DND-41 (cell line): Measurements from ENCODE around the gene TXNDC16.

Source experiments
- ATAC-seq: fragments of 200-7000 bp; cut with Tn5 transposase; 3 replicates; pipeline ENCODE4 v1.9.1; 2021; ENCODE audit warnings: low read depth; ENCODE audit not compliant: insufficient read depth
- DNase-seq: peaks from one replicate; pipeline ENCODE4 v3.0.0-alpha.2; 2020
- H2AFZ ChIP-seq: 2 replicates; pipeline ENCODE4 v1.6.0; 2012; ENCODE audit warnings: low read depth, low read length
- H3K27ac ChIP-seq: 2 replicates; pipeline ENCODE4 v1.5.1; 2012; ENCODE audit warnings: low read length, inconsistent platforms
- H3K27me3 ChIP-seq: fragments of 200-600 bp; sonication (generic); 2 replicates; pipeline ENCODE4 v1.6.0; 2012; ENCODE audit warnings: low read length, mild to moderate bottlenecking, inconsistent platforms; ENCODE audit not compliant: insufficient read depth, poor library complexity
- H3K36me3 ChIP-seq: 2 replicates; pipeline ENCODE4 v1.5.1; 2012; ENCODE audit warnings: low read length, inconsistent platforms; ENCODE audit not compliant: insufficient read depth
- H3K4me1 ChIP-seq: 2 replicates; pipeline ENCODE4 v1.5.1; 2012; ENCODE audit warnings: mild to moderate bottlenecking, low read length; ENCODE audit not compliant: insufficient read depth
- H3K4me2 ChIP-seq: 2 replicates; pipeline ENCODE4 v1.6.0; 2012; ENCODE audit warnings: mild to moderate bottlenecking, moderate library complexity, low read length, inconsistent platforms; ENCODE audit not compliant: insufficient read depth
- H3K4me3 ChIP-seq, 2 experiments: fragments of 200-600 bp in 1 of 2; shearing (Covaris generic) in 1 of 2; 2 replicates each; pipeline ENCODE4 v1.5.1; 2012 to 2016; ENCODE audit warnings: inconsistent platforms in 2 of 2, low read length in 2 of 2, mild to moderate bottlenecking in 2 of 2, low read depth in 1 of 2, moderate library complexity in 1 of 2
- H3K79me2 ChIP-seq: 2 replicates; pipeline ENCODE4 v1.6.0; 2012; ENCODE audit warnings: low read length, inconsistent platforms; ENCODE audit not compliant: insufficient read depth
- H3K9ac ChIP-seq: 2 replicates; pipeline ENCODE4 v1.6.0; 2012; ENCODE audit warnings: low read depth, mild to moderate bottlenecking, inconsistent platforms, low read length, moderate library complexity
- H3K9me3 ChIP-seq: 2 replicates; pipeline ENCODE4 v1.5.1; 2012; ENCODE audit warnings: low read length, moderate library complexity, mild to moderate bottlenecking, inconsistent platforms; ENCODE audit not compliant: insufficient read depth, severe bottlenecking
- H4K20me1 ChIP-seq: 2 replicates; pipeline ENCODE4 v1.6.0; 2012; ENCODE audit warnings: low read length; ENCODE audit not compliant: insufficient read depth
- EZH2 ChIP-seq: IDR thresholded peaks from 3 replicates; pipeline ENCODE4 v1.6.1; 2012; ENCODE audit warnings: borderline replicate concordance, low read depth, mild to moderate bottlenecking, moderate library complexity, low read length, inconsistent platforms; ENCODE audit not compliant: severe bottlenecking
- TF ChIP-seq, protein P1 (sequence below): IDR thresholded peaks from 2 replicates; pipeline ENCODE4 v1.5.1; 2012; ENCODE audit warnings: borderline replicate concordance, low read length, moderate library complexity, mild to moderate bottlenecking; ENCODE audit not compliant: poor library complexity, severe bottlenecking; ENCODE audit errors: extremely low read depth

The TXNDC16 gene

DNA sequence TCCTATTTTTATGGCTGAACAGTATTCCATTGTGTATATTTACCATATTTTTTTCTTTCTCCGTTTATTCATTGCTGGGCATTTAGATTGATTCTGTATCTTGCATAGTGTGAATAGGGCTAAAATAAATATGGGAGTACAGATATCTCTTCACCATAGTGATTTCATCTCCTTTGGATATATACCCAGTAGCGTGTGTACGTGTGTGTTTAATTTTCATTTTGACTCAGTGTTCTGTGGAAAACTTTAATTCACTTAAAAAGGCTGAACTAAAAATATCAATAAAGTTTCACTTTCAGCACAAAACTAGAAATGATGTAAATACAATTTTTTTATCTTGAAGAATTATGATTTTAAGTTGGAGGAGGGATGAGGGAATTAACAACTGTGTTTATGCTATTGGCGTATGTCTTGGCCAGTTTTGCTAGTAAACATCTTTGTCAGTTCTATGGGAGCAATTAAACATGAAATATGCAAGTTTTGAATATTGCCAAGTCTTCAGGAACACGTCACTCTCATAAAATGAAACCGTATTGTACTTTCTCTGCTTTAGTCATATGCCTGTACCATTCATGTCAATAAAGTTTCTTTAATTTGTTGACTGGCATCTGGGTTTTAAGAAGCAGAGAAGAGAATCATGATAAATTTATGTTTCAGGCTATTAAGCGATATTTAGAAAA, 138.4 kb downstream of the TXNDC16 start:
- no peak for DNase-seq
- Histone ChIP-seq H3K36me3 (no peaks in the 10 kb centered on the region), H3K9me3 (no peaks in the 10 kb centered on the region), H3K27ac (no peak overlapping the region), H4K20me1 (no peaks in the 10 kb centered on the region), H3K4me3 (no peak overlapping the region), H3K9ac (no peak overlapping the region), H3K4me1 (no peaks in the 10 kb centered on the region), H3K27me3 (no peaks in the 10 kb centered on the region), H3K79me2 (no peaks in the 10 kb centered on the region), H3K4me2 (no peak overlapping the region), H2AFZ (no peak overlapping the region)
- no peak for ATAC-seq
- TF ChIP-seq EZH2 = no peak
- TF ChIP-seq, protein P1, sequence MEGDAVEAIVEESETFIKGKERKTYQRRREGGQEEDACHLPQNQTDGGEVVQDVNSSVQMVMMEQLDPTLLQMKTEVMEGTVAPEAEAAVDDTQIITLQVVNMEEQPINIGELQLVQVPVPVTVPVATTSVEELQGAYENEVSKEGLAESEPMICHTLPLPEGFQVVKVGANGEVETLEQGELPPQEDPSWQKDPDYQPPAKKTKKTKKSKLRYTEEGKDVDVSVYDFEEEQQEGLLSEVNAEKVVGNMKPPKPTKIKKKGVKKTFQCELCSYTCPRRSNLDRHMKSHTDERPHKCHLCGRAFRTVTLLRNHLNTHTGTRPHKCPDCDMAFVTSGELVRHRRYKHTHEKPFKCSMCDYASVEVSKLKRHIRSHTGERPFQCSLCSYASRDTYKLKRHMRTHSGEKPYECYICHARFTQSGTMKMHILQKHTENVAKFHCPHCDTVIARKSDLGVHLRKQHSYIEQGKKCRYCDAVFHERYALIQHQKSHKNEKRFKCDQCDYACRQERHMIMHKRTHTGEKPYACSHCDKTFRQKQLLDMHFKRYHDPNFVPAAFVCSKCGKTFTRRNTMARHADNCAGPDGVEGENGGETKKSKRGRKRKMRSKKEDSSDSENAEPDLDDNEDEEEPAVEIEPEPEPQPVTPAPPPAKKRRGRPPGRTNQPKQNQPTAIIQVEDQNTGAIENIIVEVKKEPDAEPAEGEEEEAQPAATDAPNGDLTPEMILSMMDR = no peak

DNA sequence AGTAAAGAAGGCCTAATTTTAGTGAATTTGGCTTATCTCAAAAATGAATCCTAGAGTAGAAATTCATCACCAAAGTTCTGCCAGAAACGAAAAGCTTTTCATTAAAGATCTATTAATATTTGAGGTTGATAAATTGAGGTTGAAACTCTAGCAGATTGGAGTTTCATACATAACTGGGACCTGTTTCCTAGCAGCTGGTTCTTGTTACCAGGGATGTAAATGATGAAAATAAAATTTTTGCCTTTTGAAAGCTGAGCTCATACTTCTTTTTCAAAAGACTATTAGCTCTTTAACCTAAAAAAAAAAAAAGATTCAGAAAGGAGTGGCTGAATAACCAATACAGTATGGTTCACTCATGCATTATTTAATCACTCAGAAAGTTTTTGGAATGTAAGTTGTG, 139.9 kb downstream of the TXNDC16 start:
- Histone ChIP-seq H3K9ac (no peak overlapping the region), H3K9me3 (no peaks in the 10 kb centered on the region), H3K27me3 (no peaks in the 10 kb centered on the region), H3K4me1 (no peaks in the 10 kb centered on the region), H3K4me2 (no peak overlapping the region), H4K20me1 (no peaks in the 10 kb centered on the region), H2AFZ (peak overlapping the region; percentile 25; the same call in 1 of the 2 replicates), H3K4me3 (no peak overlapping the region), H3K27ac (no peak overlapping the region), H3K79me2 (no peaks in the 10 kb centered on the region), H3K36me3 (no peaks in the 10 kb centered on the region)
- ATAC-seq (no peak), DNase-seq (no peak)
- TF ChIP-seq EZH2 = no peak
- TF ChIP-seq, protein P1 = no peak

DNA sequence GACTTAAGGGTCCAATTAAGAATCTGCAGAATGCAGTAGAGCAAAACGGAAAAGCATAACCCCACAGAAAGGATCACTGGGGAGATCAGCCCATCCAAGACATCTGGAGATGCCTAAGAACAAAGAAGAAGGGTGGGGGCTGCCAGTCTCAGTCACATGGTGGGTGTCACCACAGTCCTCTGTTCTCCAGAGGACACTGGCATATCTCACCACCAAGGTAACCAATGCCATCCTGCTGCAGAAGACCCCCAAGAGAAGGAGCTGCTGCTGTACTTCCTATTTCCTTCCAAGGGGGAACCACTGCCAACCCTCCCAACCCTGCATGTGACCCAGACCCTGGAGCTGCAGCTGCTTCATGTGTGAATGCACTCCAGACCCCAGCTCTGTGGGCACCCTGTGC, 147.0 kb downstream of the TXNDC16 start:
- ATAC-seq (peak; percentile 79), DNase-seq (peak; percentile 70)
- H3K36me3 ChIP-seq = no peaks in the 10 kb centered on the region
- peak overlapping the region; percentile 9; the same call in 1 of the 2 replicates for H3K4me2 ChIP-seq
- H3K4me1 ChIP-seq = peaks cover 47% of the 10 kb centered on the region
- no peaks in the 10 kb centered on the region for H3K9me3 ChIP-seq
- no peaks in the 10 kb centered on the region for H4K20me1 ChIP-seq
- H3K9ac ChIP-seq = peak overlapping the region; percentile 17; the same call in 1 of the 2 replicates
- no peak overlapping the region for H3K4me3 ChIP-seq
- TF ChIP-seq, protein P1 = no peak
- no peak for TF ChIP-seq EZH2
- H3K79me2 ChIP-seq = no peaks in the 10 kb centered on the region
- no peaks in the 10 kb centered on the region for H3K27me3 ChIP-seq
- peak overlapping the region; percentile 82 for H3K27ac ChIP-seq
- peak overlapping the region; percentile 47 for H2AFZ ChIP-seq
